Measurements from ENCODE around the gene RIBC2. TPM values are rescaled to one million over a fixed set of nuclear protein-coding genes. Genes with fewer than 3 reads are reported as not detected.
"Not testable (repeated sequence)": the region's sequence is repeated elsewhere in the genome, so short reads cannot be mapped to it uniquely, and the experiment has no call there.

The RIBC2 gene
- polyA plus RNA-seq, 1 of the 3 experiments (the other 2 are of a cell fraction): not detected

DNA sequence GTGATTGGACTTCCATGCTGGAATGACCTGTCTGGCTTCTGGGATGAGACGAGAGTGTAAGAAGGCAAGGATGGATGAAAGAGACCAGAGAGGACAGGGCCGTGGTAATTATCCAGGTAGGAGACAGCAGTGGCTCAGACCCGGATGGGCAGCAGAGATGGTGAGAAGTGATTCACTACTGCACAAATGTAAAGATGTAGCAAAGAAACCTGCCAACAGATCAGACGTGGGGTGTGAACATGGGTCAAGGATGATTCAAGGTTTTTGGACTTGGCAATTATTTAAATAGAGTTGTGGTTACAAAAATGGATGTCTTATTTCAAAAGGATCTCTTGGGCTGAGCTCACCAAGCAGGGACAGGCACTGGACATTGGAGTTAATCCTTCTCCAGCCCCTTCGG, 32.7 kb downstream of the RIBC2 start:
- CTCF ChIA-PET: no interaction called here
- no peak overlapping the region for H3K4me3 ChIP-seq (ENCODE audit: low read depth in 2 of 2, low read length in 1 of 2)
- H3K36me3 ChIP-seq (replicated peaks in 1 of 2; ENCODE audit: control insufficient read depth in 1 of 2, insufficient read depth in 2 of 2, low read length in 1 of 2): no peaks in the 10 kb centered on the region
- no peak overlapping the region for H3K9ac ChIP-seq
- H3K79me2 ChIP-seq (ENCODE audit: insufficient read depth): no peaks in the 10 kb centered on the region
- no peaks in the 10 kb centered on the region for H3K9me2 ChIP-seq
- WGBS (ENCODE audit: low lambda C conversion rate): 86% methylated on average over 5 of the region's 5 CpGs
- H2AFZ ChIP-seq (ENCODE audit: low read depth): no peak overlapping the region
- no peak for DNase-seq
- POLR2A ChIA-PET: no interaction called here
- no peak for TF ChIP-seq RFX5 (IDR thresholded peaks at IDR 0.05; ENCODE audit: low read length)
- TF ChIP-seq FOSL2 (IDR thresholded peaks at IDR 0.05; ENCODE audit: borderline replicate concordance, low read depth): no peak
- TF ChIP-seq TEAD4 (IDR thresholded peaks at IDR 0.05; ENCODE audit: borderline replicate concordance, insufficient read depth): no peak
- no peak for TF ChIP-seq FOXJ3 (CRISPR knock-in tag; IDR thresholded peaks at IDR 0.05)
- TF ChIP-seq RAD21 (IDR thresholded peaks at IDR 0.05; ENCODE audit: low read length): no peak
- no peak for TF ChIP-seq TCF12 (IDR thresholded peaks at IDR 0.05)
- no peak for TF ChIP-seq JUND (IDR thresholded peaks at IDR 0.05)
- no peak for TF ChIP-seq USF1 (IDR thresholded peaks at IDR 0.05; ENCODE audit: borderline replicate concordance, low read depth)
- no peak for TF ChIP-seq GABPA (IDR thresholded peaks at IDR 0.05; ENCODE audit: low read depth)
- TF ChIP-seq, protein P1, sequence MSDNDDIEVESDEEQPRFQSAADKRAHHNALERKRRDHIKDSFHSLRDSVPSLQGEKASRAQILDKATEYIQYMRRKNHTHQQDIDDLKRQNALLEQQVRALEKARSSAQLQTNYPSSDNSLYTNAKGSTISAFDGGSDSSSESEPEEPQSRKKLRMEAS (IDR thresholded peaks at IDR 0.05; ENCODE audit: low read depth): no peak
- TF ChIP-seq NRF1 (IDR thresholded peaks at IDR 0.05; ENCODE audit: low read depth, low read length): no peak
- no peaks in the 10 kb centered on the region for H4K20me1 ChIP-seq (ENCODE audit: insufficient read depth)
- no peaks in the 10 kb centered on the region for H3K27me3 ChIP-seq (ENCODE audit: insufficient read depth)
- H3K27ac ChIP-seq (ENCODE audit: low read depth in 2 of 2, low read length in 1 of 2): no peak overlapping the region
- peaks cover 12% of the 10 kb centered on the region for H3F3A ChIP-seq (replicated peaks; ENCODE audit: insufficient read depth)
- no peak overlapping the region for H3K4me2 ChIP-seq
- H3K4me1 ChIP-seq (ENCODE audit: control insufficient read depth in 1 of 2, insufficient read depth in 2 of 2, low read depth in 1 of 2, low read length in 1 of 2): peaks cover 5 to 9% of the 10 kb centered on the region in 2 experiments; a peak in 2 of 4 replicates
- no peaks in the 10 kb centered on the region for H3K9me3 ChIP-seq

GRCh38 chr22:45447596-45447995, 34.1 kb downstream of the RIBC2 start:
- CTCF ChIA-PET; DNase-seq; H3K27me3 ChIP-seq (ENCODE audit: insufficient read depth); H3K36me3 ChIP-seq (replicated peaks in 1 of 2; ENCODE audit: control insufficient read depth in 1 of 2, insufficient read depth in 2 of 2, low read length in 1 of 2); H2AFZ ChIP-seq (ENCODE audit: low read depth); H3K9ac ChIP-seq; H3K27ac ChIP-seq (ENCODE audit: low read depth in 2 of 2, low read length in 1 of 2); H4K20me1 ChIP-seq (ENCODE audit: insufficient read depth); H3K4me2 ChIP-seq; H3K9me2 ChIP-seq; H3K4me3 ChIP-seq (ENCODE audit: low read depth in 2 of 2, low read length in 1 of 2); H3K79me2 ChIP-seq (ENCODE audit: insufficient read depth); H3K9me3 ChIP-seq; POLR2A ChIA-PET: not testable (repeated sequence)
- WGBS (ENCODE audit: low lambda C conversion rate): 100% methylated on average over 4 of the region's 4 CpGs
- peaks cover 13 to 14% of the 10 kb centered on the region in 2 experiments; a peak in 2 of 4 replicates for H3K4me1 ChIP-seq (ENCODE audit: control insufficient read depth in 1 of 2, insufficient read depth in 2 of 2, low read depth in 1 of 2, low read length in 1 of 2)
- H3F3A ChIP-seq (replicated peaks; ENCODE audit: insufficient read depth): peaks cover 16% of the 10 kb centered on the region

GRCh38 chr22:45448431-45448830, 34.9 kb downstream of the RIBC2 start:
- H2AFZ ChIP-seq (ENCODE audit: low read depth): no peak overlapping the region
- H3K79me2 ChIP-seq (ENCODE audit: insufficient read depth): no peaks in the 10 kb centered on the region
- H3K9me3 ChIP-seq: no peaks in the 10 kb centered on the region
- H3K27me3 ChIP-seq (ENCODE audit: insufficient read depth): no peaks in the 10 kb centered on the region
- H4K20me1 ChIP-seq (ENCODE audit: insufficient read depth): no peaks in the 10 kb centered on the region
- TF ChIP-seq, protein P2, sequence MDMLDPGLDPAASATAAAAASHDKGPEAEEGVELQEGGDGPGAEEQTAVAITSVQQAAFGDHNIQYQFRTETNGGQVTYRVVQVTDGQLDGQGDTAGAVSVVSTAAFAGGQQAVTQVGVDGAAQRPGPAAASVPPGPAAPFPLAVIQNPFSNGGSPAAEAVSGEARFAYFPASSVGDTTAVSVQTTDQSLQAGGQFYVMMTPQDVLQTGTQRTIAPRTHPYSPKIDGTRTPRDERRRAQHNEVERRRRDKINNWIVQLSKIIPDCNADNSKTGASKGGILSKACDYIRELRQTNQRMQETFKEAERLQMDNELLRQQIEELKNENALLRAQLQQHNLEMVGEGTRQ (IDR thresholded peaks at IDR 0.05; ENCODE audit: borderline replicate concordance, low read depth, low read length): no peak
- TF ChIP-seq USF1 (IDR thresholded peaks at IDR 0.05; ENCODE audit: borderline replicate concordance, low read depth): no peak
- TF ChIP-seq IRF3 (IDR thresholded peaks at IDR 0.05; ENCODE audit: low read depth, low read length): no peak
- TF ChIP-seq, protein P1 (IDR thresholded peaks at IDR 0.05; ENCODE audit: low read depth): no peak
- TF ChIP-seq MXI1 (IDR thresholded peaks at IDR 0.05; ENCODE audit: low read depth, low read length): no peak
- TF ChIP-seq NFIC (IDR thresholded peaks at IDR 0.05; ENCODE audit: borderline replicate concordance): no peak
- no peak for TF ChIP-seq ELF1 (IDR thresholded peaks at IDR 0.05)
- TF ChIP-seq RFX5 (IDR thresholded peaks at IDR 0.05; ENCODE audit: low read length): no peak
- no peak overlapping the region for H3K27ac ChIP-seq (ENCODE audit: low read depth in 2 of 2, low read length in 1 of 2)
- WGBS (ENCODE audit: low lambda C conversion rate): 80% methylated on average over 5 of the region's 9 CpGs
- H3K4me3 ChIP-seq (ENCODE audit: low read depth in 2 of 2, low read length in 1 of 2): no peak overlapping the region
- ChIA-PET POLR2A (no interaction called here), CTCF (interaction anchor here (0.6 kb wide), 1 partner anchor 1884 kb away, joined by 3 read pairs; no protein-coding TSS in a partner anchor)
- H3K9me2 ChIP-seq: no peaks in the 10 kb centered on the region
- peaks cover 20% of the 10 kb centered on the region in 2 experiments; a peak in 3 of 4 replicates for H3K4me1 ChIP-seq (ENCODE audit: control insufficient read depth in 1 of 2, insufficient read depth in 2 of 2, low read depth in 1 of 2, low read length in 1 of 2)
- DNase-seq: no peak
- H3K36me3 ChIP-seq (replicated peaks in 1 of 2; ENCODE audit: control insufficient read depth in 1 of 2, insufficient read depth in 2 of 2, low read length in 1 of 2): no peaks in the 10 kb centered on the region
- H3F3A ChIP-seq (replicated peaks; ENCODE audit: insufficient read depth): peaks cover 16% of the 10 kb centered on the region
- H3K9ac ChIP-seq: no peak overlapping the region
- H3K4me2 ChIP-seq: no peak overlapping the region

Measured in SK-N-SH (cell line).